PC-3 (cell line): ENCODE data around the gene DGKE. TPM values are rescaled to one million over a fixed set of nuclear protein-coding genes. Genes with fewer than 3 reads are reported as not detected.

ENCODE experiments used
- ATAC-seq: fragments of 200-7000 bp; cut with Tn5 transposase; 2 replicates; pipeline ENCODE4 v1.9.1; 2020; ENCODE audit warnings: mild to moderate bottlenecking, moderate library complexity
- BruUV-seq: library from RNA; stranded (reverse); fragments of 400-500 nt; replicated peaks from 2 replicates; lab custom pipeline; 2021; lab: Mats Ljungman, UMichigan
- CTCF ChIA-PET: fragments of 300-600 bp; sonication (Branson Sonifier 250); formaldehyde crosslinking; loops from one replicate; lab custom pipeline; 2022; ENCODE audit warnings: antibody characterized with exemption; lab: Charles Lee
- POLR2A ChIA-PET: fragments of 300-600 bp; sonication (Branson Sonifier 250); formaldehyde crosslinking; loops from one replicate; lab custom pipeline; 2022; ENCODE audit warnings: antibody characterized with exemption; ENCODE audit not compliant: unreplicated experiment; lab: Charles Lee
- DNase-seq: peaks from one replicate; pipeline ENCODE4 v3.0.0-alpha.2; 2015
- H2AFZ ChIP-seq: fragments of 300-600 bp; sonication (generic); 2 replicates; pipeline ENCODE4 v1.6.0; 2016; ENCODE audit warnings: antibody characterized with exemption, low read length
- H3F3A ChIP-seq: fragments of 300-600 bp; sonication (generic); one replicate; pipeline ENCODE4 v1.6.0; 2017; ENCODE audit warnings: antibody characterized with exemption, low read length, control low read depth, mild to moderate bottlenecking; ENCODE audit not compliant: unreplicated experiment
- H3K27ac ChIP-seq: fragments of 300-600 bp; sonication (generic); 2 replicates; pipeline ENCODE4 v1.5.1; 2016; ENCODE audit warnings: mild to moderate bottlenecking, low read length
- H3K27me3 ChIP-seq: fragments of 300-600 bp; sonication (generic); 2 replicates; pipeline ENCODE4 v1.6.1; 2016; ENCODE audit warnings: low read length, mixed read lengths
- H3K36me3 ChIP-seq: fragments of 300-600 bp; sonication (generic); 2 replicates; pipeline ENCODE4 v1.6.1; 2016; ENCODE audit warnings: low read depth, mixed run types, low read length, mixed read lengths
- H3K4me1 ChIP-seq: fragments of 300-600 bp; sonication (generic); 2 replicates; pipeline ENCODE4 v1.5.1; 2016; ENCODE audit warnings: low read length; ENCODE audit not compliant: insufficient read depth
- H3K4me2 ChIP-seq: fragments of 300-600 bp; sonication (generic); 2 replicates; pipeline ENCODE4 v1.6.0; 2016; ENCODE audit warnings: low read length
- H3K4me3 ChIP-seq: fragments of 300-600 bp; sonication (generic); 2 replicates; pipeline ENCODE4 v1.5.1; 2016; ENCODE audit warnings: mild to moderate bottlenecking, low read length, mixed read lengths
- H3K79me2 ChIP-seq: fragments of 300-600 bp; sonication (generic); 2 replicates; pipeline ENCODE4 v1.6.1; 2017; ENCODE audit warnings: low read length, mixed read lengths
- H3K9ac ChIP-seq: fragments of 300-600 bp; sonication (generic); 2 replicates; pipeline ENCODE4 v1.6.0; 2016; ENCODE audit warnings: mild to moderate bottlenecking, low read length
- H3K9me2 ChIP-seq: fragments of 300-600 bp; sonication (generic); replicated peaks from 2 replicates; pipeline ENCODE4 v1.6.1; 2016; ENCODE audit warnings: mixed run types, low read length, mixed read lengths
- H3K9me3 ChIP-seq: fragments of 300-600 bp; sonication (generic); 2 replicates; pipeline ENCODE4 v1.6.1; 2016; ENCODE audit warnings: low read length, mixed read lengths
- H4K20me1 ChIP-seq: fragments of 300-600 bp; sonication (generic); 2 replicates; pipeline ENCODE4 v1.6.1; 2016; ENCODE audit warnings: low read length, mixed read lengths
- CTCF ChIP-seq: fragments of 300-600 bp; sonication (generic); conservative IDR thresholded peaks from 2 replicates; pipeline ENCODE4 v1.5.1; 2017; ENCODE audit warnings: antibody characterized with exemption, low read depth, mild to moderate bottlenecking, low read length
- EZH2 ChIP-seq: fragments of 300-600 bp; sonication (generic); IDR thresholded peaks from one replicate; pipeline ENCODE4 v1.6.1; 2017; ENCODE audit warnings: antibody characterized with exemption, mild to moderate bottlenecking, low read length; ENCODE audit not compliant: unreplicated experiment
- EZH2phosphoT487 ChIP-seq: fragments of 300-600 bp; sonication (generic); IDR thresholded peaks from 2 replicates; pipeline ENCODE4 v1.6.1; 2018; ENCODE audit warnings: mild to moderate bottlenecking, antibody characterized with exemption, low read length, borderline replicate concordance
- intact Hi-C: fragments of 100-400 bp; cut with micrococcal nuclease; formaldehyde crosslinking; loops from 2 replicates; pipeline ENCODE4 v1.9.0; 2023
- total RNA-seq: library from RNA; depleted of rRNA; stranded (reverse); fragments of >200 nt; gene quantifications from 2 replicates; pipeline ENCODE4 v1.2.3, GENCODE V29; 2014

Gene DGKE
- total RNA-seq, 1 experiment from 2014 or later, result 8.4 TPM

- no peaks in the 10 kb centered on the region for H3K9me3 ChIP-seq
- H3F3A ChIP-seq, result no peaks in the 10 kb centered on the region
- no peaks in the 10 kb centered on the region for H4K20me1 ChIP-seq
- BruUV-seq, result no TSS peak
- H3K36me3 ChIP-seq, result no peaks in the 10 kb centered on the region
- H3K9me2 ChIP-seq, result no peaks in the 10 kb centered on the region
- no peak overlapping the region for H3K4me2 ChIP-seq
- intact Hi-C loops, result no loop called here
- no peak overlapping the region for H3K27ac ChIP-seq
- POLR2A ChIA-PET, result no interaction called here
- H3K4me1 ChIP-seq, result no peaks in the 10 kb centered on the region
- CTCF ChIA-PET, result no interaction called here
- ATAC-seq, result no peak
- no peaks in the 10 kb centered on the region for H3K79me2 ChIP-seq
- DNase-seq, result no peak
- H3K9ac ChIP-seq, result no peak overlapping the region
- H3K4me3 ChIP-seq, result no peak overlapping the region
- no peak overlapping the region for H2AFZ ChIP-seq
- H3K27me3 ChIP-seq, result no peaks in the 10 kb centered on the region
- TF ChIP-seq EZH2, result no peak
- TF ChIP-seq EZH2phosphoT487, result no peak
- TF ChIP-seq CTCF, result no peak
These were observed 11.2 kb upstream of the DGKE start for GRCh38 chr17:56822725-56823124.

GRCh38 chr17:56823848-56824247, 10.1 kb upstream of the DGKE start:
- H3K9me2 ChIP-seq, result no peaks in the 10 kb centered on the region
- intact Hi-C loops, result no loop called here
- no TSS peak for BruUV-seq
- H3K27me3 ChIP-seq, result no peaks in the 10 kb centered on the region
- DNase-seq (no peak), ATAC-seq (no peak)
- H3K27ac ChIP-seq, result no peak overlapping the region
- no peak for TF ChIP-seq EZH2
- TF ChIP-seq EZH2phosphoT487, result no peak
- TF ChIP-seq CTCF, result no peak
- H3K4me2 ChIP-seq, result no peak overlapping the region
- H2AFZ ChIP-seq, result no peak overlapping the region
- ChIA-PET CTCF (no interaction called here), POLR2A (interaction anchor here (0.6 kb wide), 1 partner anchor 964 kb away, joined by 3 read pairs; no protein-coding TSS in a partner anchor)
- H3K4me1 ChIP-seq, result no peaks in the 10 kb centered on the region
- H3K9ac ChIP-seq, result no peak overlapping the region
- H3K9me3 ChIP-seq, result no peaks in the 10 kb centered on the region
- no peaks in the 10 kb centered on the region for H4K20me1 ChIP-seq
- H3K79me2 ChIP-seq, result no peaks in the 10 kb centered on the region
- no peaks in the 10 kb centered on the region for H3F3A ChIP-seq
- H3K36me3 ChIP-seq, result no peaks in the 10 kb centered on the region
- no peak overlapping the region for H3K4me3 ChIP-seq

- Histone ChIP-seq H3K4me1 (no peaks in the 10 kb centered on the region), H3K4me3 (no peak overlapping the region), H3K27me3 (no peaks in the 10 kb centered on the region), H3K36me3 (no peaks in the 10 kb centered on the region), H2AFZ (no peak overlapping the region), H3K9ac (no peak overlapping the region), H3K9me2 (no peaks in the 10 kb centered on the region), H3K4me2 (no peak overlapping the region), H4K20me1 (no peaks in the 10 kb centered on the region), H3K9me3 (no peaks in the 10 kb centered on the region), H3F3A (no peaks in the 10 kb centered on the region), H3K27ac (no peak overlapping the region), H3K79me2 (peaks cover 4% of the 10 kb centered on the region; the same call in 1 of the 2 replicates)
- ChIA-PET POLR2A (interaction anchor here (0.6 to 0.7 kb wide), 2 partner anchors 14 to 34 kb away, joined by 3 to 5 read pairs; no protein-coding TSS in a partner anchor), CTCF (no interaction called here)
- intact Hi-C loops, result no loop called here
- ATAC-seq, result no peak
- BruUV-seq, result no TSS peak
- TF ChIP-seq EZH2phosphoT487, result no peak
- TF ChIP-seq CTCF, result no peak
- no peak for TF ChIP-seq EZH2
- DNase-seq, result no peak
These were observed 9.4 kb upstream of the DGKE start for GRCh38 chr17:56824503-56824902.
